HG03442 (cell line): ENCODE measurements around the gene TUBGCP2.
A peak's percentile ranks its signal among the peaks of the same experiment; 100 is the strongest.

Source experiments
- ATAC-seq: cut with Tn5 transposase; IDR thresholded peaks from one replicate; pipeline ENCODE4 v1.9.1; 2021; ENCODE audit warnings: mild to moderate bottlenecking, moderate library complexity; ENCODE audit not compliant: unreplicated experiment

The TUBGCP2 gene

DNA sequence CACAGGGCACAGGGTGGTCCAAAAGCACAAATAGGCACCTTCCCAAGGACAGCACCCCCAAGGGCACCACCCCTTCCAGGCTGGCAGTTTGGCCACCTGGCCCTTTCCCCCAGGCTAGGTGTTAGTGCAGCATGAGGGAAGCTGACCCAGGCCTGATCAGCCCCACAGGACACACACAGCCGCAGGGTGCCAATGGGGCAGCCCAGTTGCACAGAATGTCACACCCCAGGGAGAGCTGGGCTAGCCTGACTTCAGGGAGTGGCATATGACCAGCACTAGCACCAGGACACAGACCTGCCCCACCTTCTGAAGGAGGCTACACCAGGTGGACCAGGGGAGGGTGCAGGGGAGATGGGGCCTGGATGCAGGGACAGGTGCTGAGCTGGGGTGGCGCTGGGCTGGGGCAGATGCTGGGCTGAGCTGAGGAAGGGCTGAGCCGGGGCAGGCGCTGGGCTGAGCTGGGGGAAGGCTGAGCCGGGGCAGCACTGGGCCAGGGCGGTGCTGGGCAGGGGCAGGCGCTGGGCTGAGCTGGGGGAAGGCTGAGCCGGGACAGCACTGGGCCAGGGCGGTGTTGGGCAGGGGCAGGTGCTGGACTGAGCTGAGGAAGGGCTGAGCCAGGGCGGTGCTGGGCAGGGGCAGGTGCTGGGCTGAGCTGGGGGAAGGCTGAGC is 28.1 kb downstream of the TUBGCP2 start:
- no peak for ATAC-seq

DNA sequence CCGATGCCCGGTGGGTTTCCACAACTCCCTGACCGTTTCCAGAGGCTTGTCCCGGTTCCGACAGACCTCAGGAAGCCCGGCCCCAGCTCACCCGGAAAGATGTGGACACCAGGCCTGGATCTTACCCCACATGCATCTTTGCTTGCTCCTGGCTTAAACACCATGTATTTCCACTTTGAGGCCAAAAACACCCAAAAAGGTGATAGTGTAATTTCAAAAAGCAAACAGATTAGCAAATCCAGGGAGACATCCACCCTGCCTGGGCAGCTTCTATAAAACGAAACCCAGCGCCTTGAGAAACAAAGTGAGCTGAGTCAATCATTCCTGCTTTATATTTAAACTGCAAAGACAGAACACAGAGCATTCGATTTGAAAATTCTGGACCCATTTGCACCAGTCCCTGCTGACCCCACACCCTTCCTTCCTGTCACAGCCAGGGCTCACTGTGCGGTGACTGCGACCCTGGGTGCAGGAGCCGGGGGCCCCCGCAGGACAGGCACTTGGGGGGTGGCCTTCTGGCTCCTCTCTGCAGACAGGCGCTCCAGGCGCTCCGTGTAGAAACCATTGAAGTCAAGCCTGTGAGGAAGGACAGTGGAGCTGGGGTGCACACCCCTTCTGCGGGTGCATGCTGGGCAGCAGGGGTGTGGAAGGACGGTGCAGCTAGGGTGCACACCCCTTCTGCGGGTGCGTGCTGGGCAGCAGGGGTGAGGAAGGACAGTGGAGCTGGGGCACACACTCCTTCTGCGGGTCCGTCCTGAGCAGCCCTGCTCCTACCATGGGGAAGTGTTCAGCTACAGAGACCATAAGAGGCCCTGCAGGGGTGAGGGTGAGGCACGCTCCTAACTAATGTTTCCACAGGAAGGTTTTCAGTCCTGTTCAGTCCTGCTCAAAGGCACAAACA is 29.1 kb downstream of the TUBGCP2 start:
- no peak for ATAC-seq

DNA sequence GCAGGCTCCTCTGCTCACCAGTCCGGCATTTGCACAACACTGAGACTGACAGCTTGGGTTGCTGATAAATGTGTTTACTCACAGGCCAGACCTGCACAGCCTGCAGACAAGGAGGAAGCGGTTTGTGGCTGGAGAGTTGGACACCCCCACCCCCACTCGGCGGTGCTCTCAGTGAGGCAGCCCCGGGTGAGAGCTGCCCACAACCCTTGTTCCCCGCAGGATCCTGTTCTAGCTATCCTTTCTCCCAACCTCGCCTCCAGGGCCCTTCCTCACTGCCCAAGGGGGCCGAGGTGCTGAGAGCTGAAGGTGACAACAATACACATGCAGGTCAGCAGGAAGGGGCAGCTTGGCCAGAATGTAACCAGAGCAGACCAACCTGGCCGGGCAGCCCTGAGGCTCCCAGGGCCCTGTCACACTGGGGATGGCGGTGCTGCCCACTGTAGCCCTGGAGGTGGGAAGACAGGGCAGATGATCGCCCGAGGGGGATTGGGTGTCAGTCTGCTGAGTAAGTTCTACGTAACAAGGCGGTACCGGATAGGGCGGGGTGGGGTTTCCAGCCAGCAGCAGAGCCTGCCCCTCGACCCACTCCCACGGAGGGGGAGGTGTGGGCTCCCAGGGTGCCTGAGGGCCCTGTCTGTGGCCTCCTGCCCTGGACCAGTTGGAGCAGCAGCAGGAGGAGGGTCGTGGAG is 30.0 kb downstream of the TUBGCP2 start:
- peak; percentile 37 for ATAC-seq

DNA sequence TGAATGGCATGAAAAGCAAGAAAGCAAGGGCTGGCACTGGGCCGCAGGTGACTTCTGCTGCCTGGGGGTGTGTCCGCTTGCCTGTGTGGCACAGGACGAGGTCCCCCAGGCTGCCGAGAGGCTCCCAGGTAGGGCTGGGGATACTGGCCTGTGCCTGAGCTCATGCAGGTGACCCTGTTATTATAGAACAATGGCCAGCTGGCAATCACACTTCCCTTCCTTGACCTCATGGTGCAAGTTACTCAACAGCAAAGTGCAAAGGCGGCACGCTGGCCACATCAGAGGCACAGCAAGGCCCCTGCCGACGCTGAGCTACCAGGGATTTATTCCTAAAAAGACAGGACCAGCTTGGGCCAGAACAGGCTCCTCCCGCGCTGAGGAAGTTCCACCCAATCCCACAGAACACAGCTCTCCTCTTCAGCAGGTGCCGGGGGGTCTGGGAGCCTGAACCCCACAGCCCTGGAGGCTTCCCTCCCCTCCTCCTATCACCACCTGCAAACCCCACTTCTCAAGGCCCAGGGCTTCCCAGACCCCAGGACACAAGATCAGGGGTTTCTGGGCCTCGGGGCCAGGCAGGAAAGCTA is 30.6 kb downstream of the TUBGCP2 start:
- ATAC-seq = no peak

DNA sequence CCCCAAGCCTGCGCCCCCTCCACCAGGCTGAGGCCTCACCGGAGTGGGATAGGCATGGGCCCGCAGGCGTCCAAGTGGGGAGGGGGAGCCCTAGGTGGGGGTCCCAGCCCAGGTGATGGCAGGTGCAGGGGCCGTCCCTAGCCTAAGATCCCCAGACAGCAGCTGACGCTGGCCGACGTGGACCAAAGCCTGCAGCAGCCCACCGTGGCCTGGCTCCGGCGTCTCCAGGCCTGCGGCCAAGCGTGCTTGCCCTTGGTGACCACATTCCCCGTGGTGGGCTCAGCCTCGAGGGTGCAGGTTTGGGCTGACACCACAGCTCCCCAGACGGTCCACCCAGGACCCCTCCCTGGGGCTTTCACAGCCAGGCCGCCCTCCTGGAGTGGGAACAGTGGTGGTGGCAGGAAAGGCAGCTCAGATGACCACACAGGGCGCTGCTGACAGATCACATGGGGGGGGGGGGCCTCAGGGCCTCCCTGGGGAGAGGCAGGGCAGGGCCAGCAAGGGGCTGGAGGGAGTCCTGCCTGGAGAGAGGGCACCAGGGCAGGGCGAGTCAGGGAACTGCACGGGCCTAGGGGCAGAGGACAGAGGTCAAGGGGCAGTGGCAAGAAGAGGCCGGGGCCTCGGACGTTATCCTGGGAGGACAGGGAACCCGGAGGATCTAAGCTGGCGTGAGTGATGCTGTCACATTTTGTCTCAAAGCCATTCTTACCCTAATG is 31.2 kb downstream of the TUBGCP2 start:
- ATAC-seq = no peak

DNA sequence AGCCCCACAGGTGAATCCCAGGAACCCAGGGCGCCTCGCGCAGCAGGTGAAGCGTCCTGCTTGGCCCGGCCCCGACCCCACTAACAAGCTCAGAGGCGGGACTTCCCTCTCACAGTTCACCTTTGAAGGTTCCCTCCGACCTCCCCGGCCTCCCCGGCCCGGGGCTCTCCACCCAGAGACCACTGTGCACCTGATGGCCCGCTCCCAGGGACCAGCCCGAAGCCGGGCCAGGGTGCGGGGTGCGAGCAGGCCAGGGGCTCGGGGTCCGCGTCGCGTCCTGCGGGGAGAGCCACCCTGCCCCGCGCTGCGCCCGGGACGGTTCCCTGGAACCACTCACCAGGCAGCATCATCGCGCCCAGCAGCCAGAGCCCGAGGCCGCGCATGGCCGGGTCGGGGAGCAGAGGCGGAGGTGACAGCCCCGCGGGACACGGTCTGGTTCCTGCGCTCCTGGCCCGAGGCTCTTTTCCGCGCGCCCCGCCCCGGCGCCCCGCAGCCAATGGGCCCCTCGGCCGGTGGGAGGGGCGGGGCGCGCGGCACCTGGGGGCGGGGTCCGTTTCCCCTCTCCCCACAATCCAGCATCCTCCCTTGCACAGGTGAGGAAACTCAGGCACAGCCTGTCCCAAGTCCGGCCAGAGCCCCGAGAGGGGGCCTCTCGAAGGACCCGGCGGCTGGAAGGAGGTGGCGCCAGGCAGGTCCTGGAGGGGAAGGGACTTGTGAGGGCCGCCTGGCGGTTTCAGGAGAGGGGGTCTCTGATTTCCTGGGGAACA is 32.1 kb downstream of the TUBGCP2 start, which contains the start of gene ADAM8:
ADAM8 (minus strand) TSS at position 434 of the 767 bp plus-strand sequence; CDS start at position 383, 51 bp downstream.
- peak; percentile 39 for ATAC-seq

DNA sequence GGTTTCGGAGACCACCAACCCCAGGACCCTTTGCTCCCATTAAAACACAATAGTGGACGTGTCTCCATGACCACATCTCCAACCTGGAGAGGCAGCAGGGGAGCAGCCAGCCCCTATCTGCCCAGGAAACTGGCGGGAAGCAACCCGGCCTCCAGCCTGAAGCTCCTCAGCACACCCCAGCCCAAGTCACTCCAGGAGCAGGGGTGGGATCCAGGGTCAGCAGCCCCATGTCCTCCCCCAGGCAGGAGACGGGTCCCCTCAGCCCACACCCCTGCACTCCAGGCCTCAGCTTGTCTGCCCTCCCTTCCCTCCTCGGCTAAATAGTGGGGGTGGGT is 32.6 kb downstream of the TUBGCP2 start:
- no peak for ATAC-seq

DNA sequence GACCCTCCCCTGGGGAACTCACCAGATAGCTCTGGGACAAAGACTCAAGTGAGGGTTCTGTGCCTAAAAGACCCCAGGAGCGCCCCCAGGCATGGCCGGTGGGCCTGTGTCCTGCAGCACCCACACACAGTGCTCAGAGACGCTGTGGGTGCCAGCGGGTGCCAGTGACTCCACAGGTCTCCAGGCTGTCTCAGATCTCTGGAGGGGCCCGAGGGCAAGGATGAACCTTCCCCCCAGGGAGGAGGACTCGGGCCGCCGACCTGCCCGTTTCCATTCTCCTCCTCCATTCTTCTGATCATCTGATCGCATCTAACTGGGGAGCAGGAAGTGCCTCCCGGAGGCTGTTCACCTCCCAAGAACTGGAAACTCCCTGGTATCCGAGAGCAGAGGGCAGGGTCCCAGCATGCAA is 33.0 kb downstream of the TUBGCP2 start:
- peak; percentile 30 for ATAC-seq

DNA sequence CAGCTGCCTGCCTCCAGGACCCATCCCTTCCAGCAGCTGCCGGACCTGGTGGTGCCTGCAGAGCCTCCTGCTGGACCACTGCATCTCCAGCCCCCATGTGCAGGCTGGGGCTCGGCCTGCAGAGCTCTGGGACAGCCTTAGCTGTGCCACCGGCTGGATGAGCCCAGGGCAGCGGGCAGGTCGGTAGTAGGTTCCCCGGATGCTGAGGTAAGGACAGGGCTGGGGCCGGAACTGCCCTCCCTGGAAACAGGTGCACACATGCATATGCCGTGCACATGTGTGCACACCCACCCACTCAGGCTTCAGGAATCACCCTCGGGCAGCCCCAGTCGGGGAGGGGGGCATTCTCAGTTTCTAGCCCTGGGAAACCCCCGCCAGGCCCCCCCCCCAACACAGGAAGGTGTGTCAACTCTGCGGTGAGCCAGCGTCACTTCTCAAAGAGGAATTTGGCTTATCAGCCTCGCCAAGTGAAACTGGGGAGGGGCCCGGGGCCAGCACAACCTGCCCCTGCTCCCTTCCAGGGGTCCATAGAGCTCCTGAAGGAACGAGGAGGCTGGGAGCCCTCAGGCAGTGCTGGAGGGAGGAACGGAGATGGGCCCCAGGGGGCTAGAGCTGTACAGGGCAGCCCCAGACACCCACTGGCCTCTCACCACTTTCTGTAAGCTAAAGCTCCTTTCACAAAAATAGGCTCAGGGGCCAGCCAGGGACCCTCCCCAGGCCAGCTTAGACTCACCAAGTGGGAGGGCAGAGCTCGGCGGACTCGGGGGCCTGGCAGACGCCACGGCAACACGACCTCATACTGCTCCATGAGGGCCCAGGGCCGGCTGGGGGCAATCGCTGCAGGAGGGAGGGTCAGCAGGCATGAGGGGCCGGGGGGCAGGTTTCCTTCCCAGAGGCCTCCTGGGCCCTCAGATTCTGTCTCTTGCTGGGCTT is 33.7 kb downstream of the TUBGCP2 start:
- peak; percentile 44 for ATAC-seq

DNA sequence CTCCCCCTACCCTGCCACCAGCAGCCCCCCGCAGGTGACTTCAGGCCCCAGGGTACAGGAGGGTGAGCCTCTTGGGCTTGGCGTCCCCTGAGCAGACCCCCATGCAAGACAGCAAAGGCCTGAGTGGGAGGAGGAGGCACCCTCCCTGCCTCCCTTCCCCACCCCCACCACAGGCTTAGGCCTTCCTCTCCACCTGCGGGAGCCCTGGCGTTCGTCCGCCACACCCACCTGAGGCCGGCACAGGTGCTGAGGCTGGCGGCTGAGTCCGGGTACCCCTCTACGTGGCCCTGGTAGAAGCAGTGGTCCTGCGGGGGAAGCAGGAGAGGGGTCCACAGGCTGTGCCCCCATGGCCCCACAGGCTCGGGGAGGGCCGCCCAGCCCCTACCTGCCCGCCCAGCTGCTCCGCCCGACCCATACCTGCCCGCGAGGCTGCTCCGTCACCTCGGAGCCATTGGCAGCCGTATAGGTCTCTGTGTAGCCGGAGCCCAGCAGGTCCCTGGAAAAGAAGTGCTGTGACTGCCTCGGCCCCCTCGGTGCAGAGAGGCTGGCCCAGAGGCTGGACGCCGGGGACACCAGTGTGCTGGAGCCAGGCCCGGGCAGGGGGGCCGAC is 35.0 kb downstream of the TUBGCP2 start:
- ATAC-seq = no peak

DNA sequence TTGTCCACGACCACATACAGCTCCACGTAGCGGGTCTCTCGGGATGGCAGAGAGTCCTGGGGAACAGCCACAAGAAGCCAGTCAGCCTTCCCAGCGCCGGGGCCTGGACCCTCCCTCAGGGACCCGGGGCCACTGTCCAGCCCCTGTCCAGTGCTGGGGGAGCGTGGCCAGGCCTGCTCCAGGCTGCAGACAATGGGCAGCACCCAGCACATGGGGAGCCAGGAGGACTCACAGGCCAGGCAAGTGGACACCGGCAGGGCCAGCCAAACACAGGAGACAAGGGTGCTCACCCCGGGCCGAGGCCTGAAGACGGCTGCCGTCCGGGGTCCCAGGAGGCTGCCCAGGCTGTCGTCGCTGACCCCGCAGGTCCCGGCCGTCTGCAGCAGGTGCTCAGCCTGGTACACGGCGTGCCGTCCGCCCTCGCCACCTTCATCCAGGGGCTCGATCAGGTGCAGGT is 35.7 kb downstream of the TUBGCP2 start:
- ATAC-seq = no peak

DNA sequence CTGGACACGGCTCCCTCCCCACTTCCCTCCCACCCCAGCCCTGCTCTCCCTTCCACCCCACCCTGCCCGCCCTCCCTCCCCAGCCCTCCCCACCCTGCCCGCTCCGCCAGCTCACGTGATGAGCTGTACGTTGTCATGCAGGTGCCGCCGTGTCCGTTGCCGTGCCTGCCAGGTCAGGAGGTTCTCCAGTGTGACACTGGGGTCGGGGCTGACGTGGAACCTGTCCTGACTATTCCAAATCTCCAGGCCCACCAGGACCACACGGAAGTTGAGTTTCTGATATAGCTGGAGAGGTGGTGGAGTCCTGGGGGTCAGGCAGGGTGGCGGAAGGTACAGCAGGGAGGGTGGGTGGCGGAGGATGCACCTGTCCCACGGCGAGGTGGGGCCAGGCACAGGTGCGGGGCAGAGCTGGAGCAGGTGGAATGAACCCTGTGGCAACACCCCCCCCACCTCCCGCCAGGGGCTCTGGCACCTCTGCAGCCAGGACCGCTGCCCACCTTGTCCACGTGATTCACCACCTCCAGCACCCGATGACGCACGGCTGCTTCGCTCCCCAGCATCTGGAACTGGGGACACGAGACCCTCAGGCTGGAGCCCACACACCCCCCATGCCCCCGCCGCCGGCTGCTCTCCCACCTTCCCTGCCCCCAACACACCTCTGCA is 36.2 kb downstream of the TUBGCP2 start:
- ATAC-seq = no peak

DNA sequence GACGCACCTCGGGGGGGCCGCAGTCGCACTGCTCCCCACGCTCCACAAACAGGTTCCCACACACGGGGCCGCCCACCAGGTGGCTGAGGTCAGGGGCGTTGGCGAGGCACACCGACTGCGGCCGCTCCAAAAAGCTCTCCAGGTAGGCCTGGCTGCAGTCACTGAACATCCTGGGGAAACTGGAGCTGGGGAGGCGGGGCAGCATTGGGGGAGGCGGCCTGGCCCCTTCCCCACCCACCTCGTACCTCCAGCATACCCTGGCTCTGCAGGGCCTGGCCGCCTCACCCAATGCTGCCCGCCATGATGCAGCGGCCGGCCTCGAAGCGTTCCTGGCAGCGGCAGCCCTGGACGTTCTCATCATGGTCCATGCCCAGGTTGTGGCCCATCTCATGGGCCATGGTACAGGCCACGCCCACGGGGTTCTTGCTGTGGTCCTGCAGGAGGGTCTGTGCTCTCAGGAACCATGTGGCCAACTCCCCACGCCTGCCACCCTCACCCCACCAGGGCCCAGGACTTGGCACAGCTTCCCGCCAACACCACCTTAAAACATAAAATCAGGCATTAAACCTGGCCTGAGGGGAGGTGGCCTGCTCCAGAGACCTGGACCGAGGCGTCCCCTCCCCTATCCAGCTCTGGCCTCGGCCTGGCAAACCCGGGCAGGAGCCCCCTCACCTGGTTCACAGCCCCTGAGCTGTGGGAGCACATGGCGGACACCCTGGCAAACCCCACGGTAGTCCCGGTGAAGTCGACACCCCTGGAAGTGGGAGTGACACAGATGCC is 37.0 kb downstream of the TUBGCP2 start:
- no peak for ATAC-seq

DNA sequence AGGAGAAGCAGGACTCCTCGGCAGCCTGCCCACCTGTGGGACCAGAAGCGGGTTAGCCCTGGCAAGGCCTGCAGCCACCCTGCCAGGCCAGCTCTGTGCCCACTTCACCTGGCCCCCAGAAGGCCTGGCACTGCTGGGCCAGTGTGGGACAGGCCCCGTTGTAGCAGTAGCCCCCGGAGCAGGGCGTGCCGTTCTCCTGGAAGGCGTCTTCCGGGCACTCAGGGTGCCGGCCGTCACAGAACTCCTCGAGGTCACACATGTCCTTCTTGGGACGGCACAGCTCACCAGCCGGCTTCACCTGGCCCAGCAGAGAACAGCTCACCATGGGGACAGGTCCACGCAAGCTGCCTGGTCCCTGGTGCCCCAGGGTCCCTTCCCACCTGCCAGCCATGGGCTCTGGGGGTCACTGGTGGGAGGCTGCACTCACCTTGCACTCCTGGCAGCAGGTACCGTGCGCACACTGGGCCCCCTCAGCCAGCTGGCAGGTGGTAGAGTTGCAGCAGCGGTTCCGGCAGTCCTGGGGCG is 37.8 kb downstream of the TUBGCP2 start:
- no peak for ATAC-seq

DNA sequence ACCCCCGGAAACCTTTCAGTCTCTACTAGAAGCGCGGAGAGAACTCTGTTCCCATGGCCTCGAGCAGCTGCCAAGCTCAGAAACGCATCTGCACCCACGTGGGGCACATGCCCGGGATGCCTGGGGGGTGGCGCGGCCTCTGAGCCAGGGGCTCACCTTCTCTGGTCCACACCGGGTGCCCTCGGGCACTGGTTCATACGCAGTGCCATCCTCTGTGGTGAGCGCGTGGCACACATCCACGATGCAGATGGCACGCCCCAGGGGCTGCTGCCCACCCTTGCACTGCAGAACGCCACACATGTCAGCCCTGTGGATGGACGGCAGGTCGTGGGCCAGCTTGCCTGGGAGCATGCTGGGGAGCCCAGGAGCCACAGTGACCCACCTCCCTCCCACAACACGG is 38.5 kb downstream of the TUBGCP2 start:
- ATAC-seq = no peak

DNA sequence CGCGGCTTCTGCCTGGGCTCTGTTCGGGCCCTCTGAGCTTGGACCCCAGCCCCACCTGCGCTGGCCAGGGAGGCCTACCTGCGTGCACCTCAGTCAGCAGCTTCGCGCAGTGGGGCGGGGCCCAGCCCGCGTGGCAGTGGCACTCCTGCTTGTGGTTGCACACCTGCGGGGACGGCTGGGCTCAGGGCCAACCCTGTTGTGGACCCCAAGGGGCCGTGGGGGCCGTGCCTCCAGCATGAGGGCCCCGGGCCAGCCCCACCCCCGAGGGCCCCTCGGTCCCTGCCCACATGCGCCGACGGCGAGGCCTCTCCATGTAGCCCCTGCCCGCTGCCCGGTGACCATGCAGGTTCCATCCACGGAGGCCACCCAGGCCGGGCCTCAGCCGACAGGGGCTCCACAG is 39.3 kb downstream of the TUBGCP2 start:
- ATAC-seq = no peak

DNA sequence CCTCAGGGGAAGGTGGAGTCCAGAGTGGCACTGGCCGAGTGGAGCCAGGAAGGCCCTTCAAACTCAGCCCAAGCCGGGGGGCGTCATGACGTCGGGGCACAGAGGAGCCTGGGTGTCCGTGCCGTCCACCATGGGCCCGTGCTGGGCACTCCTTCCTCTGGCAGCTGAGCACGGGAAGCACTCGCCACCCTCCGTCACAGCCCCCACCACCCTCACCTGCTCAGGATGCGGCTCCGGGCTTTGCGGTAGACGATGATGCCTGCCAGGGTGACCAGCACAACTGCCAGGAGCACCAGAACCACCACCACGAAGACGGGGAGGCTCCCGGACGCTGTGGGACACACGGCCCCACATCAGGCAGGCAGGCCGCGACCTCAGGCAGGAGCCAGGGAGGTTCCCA is 40.1 kb downstream of the TUBGCP2 start:
- no peak for ATAC-seq
